Lower lobe of right lung (tissue), 2 donors: ENCODE data around the gene SAFB2. TPM values are rescaled to one million over a fixed set of nuclear protein-coding genes. Genes with fewer than 3 reads are reported as not detected.

Source experiments
- ATAC-seq, 2 donors: fragments of 200-7000 bp; cut with Tn5 transposase; one replicate each; pipeline ENCODE4 v1.9.1; 2020 to 2022; ENCODE audit warnings: mild to moderate bottlenecking in 2 of 2, moderate library complexity in 2 of 2
- DNase-seq: peaks from one replicate; pipeline ENCODE4 v3.0.0-alpha.2; 2020
- H3K27ac ChIP-seq: fragments of 200-600 bp; one replicate; pipeline ENCODE4 v1.8.0; 2022
- H3K27me3 ChIP-seq: fragments of 200-600 bp; one replicate; pipeline ENCODE4 v1.8.0; 2022; ENCODE audit warnings: low read depth
- H3K36me3 ChIP-seq: fragments of 200-600 bp; one replicate; pipeline ENCODE4 v1.8.0; 2022; ENCODE audit warnings: mild to moderate bottlenecking
- H3K4me1 ChIP-seq: fragments of 200-600 bp; one replicate; pipeline ENCODE4 v1.8.0; 2022
- H3K4me3 ChIP-seq: fragments of 200-600 bp; one replicate; pipeline ENCODE4 v1.8.0; 2022; ENCODE audit warnings: mild to moderate bottlenecking
- H3K9me3 ChIP-seq: fragments of 200-600 bp; one replicate; pipeline ENCODE4 v1.8.0; 2022
- CTCF ChIP-seq: fragments of 200-600 bp; IDR thresholded peaks from one replicate; pipeline ENCODE4 v1.8.0; 2022; ENCODE audit warnings: antibody characterized with exemption, mild to moderate bottlenecking
- intact Hi-C: fragments of 100-400 bp; cut with DNase I; formaldehyde crosslinking; loops from one replicate; pipeline ENCODE4 v1.11.0; 2022
- long read RNA-seq: library from polyadenylated mRNA; unstranded; transcript quantifications from one replicate; pipeline ENCODE4 v2.0.0, GENCODE V29; 2021
- total RNA-seq: library from RNA; stranded (reverse); fragmentation: NEBNext Ultra II Directional; extraction: Animal tissue kit (Norgen Biotek cat#: 25700); gene quantifications from one replicate; pipeline ENCODE4 v1.2.1, GENCODE V29; 2021
- donor health status: DM: no; HTN: yes; CAD: no; lungs with severe emphysema.

SAFB2 gene
- 81.8 TPM for total RNA-seq
- long read RNA-seq, partial matches to known transcripts: 39 of 49 reads
- long read RNA-seq, other reads (novel, unspliced or antisense): 8 of 49 reads

DNA sequence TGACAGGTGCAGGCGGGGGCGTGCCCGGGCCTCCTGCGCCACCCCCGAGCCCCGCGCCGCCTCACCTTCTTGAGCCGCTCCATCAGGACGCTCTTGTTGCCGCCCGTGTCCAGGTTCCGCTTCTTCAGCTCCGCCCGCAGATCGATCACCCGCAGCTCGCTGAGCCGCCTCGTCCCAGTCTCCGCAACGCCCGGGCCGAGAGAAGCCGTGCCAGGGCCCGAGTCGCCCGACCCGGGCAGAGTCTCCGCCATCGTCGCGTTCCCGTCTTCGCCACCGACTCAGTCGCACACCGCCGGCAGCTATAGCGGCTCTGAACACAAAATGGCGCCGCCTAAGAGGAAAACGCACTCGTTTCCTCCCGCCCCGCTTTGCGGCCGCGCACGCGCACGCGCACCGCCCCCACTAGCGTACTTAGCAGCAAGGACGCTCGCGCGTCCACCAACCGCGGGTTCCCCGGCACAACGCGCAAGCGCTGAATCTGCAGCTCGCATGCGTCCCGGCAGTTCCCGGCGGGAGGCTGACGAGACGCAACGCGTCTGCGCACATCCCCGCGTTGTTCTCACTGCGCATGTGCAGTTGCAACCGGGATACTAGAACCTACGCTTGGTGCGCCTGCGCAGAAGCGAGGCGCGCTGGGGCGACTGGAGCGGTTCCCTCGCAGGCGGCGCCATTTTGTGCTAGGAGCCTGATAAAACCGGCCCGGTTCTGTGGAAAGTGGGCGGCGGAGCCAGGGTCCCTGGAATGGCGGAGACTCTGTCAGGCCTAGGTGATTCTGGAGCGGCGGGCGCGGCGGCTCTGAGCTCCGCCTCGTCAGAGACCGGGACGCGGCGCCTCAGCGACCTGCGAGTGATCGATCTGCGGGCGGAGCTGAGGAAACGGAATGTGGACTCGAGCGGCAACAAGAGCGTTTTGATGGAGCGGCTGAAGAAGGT is at the start of gene SAFB2, which contains the start of gene SAFB:
SAFB2 (minus strand) TSS at position 312 of the 932 bp plus-strand sequence; CDS start at position 251, 61 bp downstream.
SAFB (plus strand) TSS at position 619 of the 932 bp plus-strand sequence; CDS start at position 742, 123 bp downstream.
- peak within 1 kb of the TSS; percentile 98 for H3K27ac ChIP-seq
- peak within 1 kb of the TSS; percentile 99 for H3K4me3 ChIP-seq
- H3K9me3 ChIP-seq: no peaks in the 10 kb centered on the region
- intact Hi-C loops: no loop called here
- H3K4me1 ChIP-seq: peaks cover 74% of the 10 kb centered on the region
- no peaks in the 10 kb centered on the region for H3K27me3 ChIP-seq
- peak; percentile 100 for DNase-seq
- TF ChIP-seq CTCF: no peak
- H3K36me3 ChIP-seq: peaks cover 65% of the 10 kb centered on the region
- peak; percentile 97 to 98 for ATAC-seq

DNA sequence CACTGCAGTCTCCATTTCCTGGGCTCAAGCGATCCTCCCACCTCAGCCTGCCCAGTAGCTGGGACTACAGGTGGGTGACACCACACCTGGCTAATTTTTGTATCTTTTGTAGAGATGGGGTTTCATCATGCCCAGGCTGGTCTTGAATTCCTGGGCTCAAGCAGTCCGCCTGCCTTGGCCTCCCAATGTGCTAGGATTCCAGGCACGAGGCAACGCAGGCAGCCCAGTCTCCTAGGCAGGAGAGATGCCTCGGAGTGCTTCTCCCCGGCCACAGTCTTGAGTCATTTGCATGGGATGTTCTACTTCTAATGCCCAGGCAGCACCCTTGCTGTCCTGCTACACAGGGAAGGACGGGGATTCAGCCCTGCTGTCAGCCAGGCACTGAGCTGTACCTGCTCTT is 49.0 kb upstream of the SAFB2 start:
- ATAC-seq: no peak
- intact Hi-C loops: no loop called here
- no peak for TF ChIP-seq CTCF

DNA sequence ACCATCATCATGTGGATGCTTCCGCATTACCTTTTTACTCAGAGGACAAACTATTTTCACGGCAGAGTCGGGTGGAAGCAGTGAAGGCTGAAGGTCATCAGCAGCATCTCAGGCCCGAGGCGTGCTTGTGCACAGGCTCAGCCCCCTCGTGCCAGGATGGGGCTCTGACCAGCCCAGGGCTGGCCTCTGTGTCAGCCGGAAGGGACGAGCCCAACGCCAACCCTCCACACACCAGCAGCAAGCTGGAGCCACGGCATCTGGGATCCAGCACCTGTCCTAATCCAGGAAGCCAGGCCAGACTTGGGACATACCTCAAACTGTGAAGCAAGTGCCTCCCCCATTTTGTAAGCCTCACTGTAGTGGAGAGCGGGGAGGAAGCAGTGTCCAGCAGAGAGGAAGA is 46.6 kb upstream of the SAFB2 start:
- Histone ChIP-seq H3K27ac (no peak overlapping the region), H3K9me3 (no peaks in the 10 kb centered on the region), H3K4me3 (no peak overlapping the region), H3K27me3 (no peaks in the 10 kb centered on the region), H3K4me1 (no peaks in the 10 kb centered on the region), H3K36me3 (peaks cover 69% of the 10 kb centered on the region)
- ATAC-seq (no peak), DNase-seq (no peak)
- intact Hi-C loops: no loop called here
- TF ChIP-seq CTCF: no peak

More for the DNA sequence above, 49.0 kb upstream of the SAFB2 start:
- no peaks in the 10 kb centered on the region for H3K4me1 ChIP-seq
- no peak overlapping the region for H3K4me3 ChIP-seq
- no peak for DNase-seq
- no peaks in the 10 kb centered on the region for H3K9me3 ChIP-seq
- H3K27ac ChIP-seq: no peak overlapping the region
- H3K27me3 ChIP-seq: no peaks in the 10 kb centered on the region
- peaks cover 45% of the 10 kb centered on the region for H3K36me3 ChIP-seq

- DNase-seq: peak; percentile 47
- Histone ChIP-seq H3K27ac (no peak overlapping the region), H3K36me3 (peaks cover 83% of the 10 kb centered on the region), H3K4me1 (no peaks in the 10 kb centered on the region), H3K9me3 (no peaks in the 10 kb centered on the region), H3K27me3 (no peaks in the 10 kb centered on the region), H3K4me3 (no peak overlapping the region)
- intact Hi-C loops: no loop called here
- no peak for TF ChIP-seq CTCF
- peak; percentile 7 to 9 for ATAC-seq
Measured at GRCh38 chr19:5667751-5668271, 45.2 kb upstream of the SAFB2 start.

DNA sequence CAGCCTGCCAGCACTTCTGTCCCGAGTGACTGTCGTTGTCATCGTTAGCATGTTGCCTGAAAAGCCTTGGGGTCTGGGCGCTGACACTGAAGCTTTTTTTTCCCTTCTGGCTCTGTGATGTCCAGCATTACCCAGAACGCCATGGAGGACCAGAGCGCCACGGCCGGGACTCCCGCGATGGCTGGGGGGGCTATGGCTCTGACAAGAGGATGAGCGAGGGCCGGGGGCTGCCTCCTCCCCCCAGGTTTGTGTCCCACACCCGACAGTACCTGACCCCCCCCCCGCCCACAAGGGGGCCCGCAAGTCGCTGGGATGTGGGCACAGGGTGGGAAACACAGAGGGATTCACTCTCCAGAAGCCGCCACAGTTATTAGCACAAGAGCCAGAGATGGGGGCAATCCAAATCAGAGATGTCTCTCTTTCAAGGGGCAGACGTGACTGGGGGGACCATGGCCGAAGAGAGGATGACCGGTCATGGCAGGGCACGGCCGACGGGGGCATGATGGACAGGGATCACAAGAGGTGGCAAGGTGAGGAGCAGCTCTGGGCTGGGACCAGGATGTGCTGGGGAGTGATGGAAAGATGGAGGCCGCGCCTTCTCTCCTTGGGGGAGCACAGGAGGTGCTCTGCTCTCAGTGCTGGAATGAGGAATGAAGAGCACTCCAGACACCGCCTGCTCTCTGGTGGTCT is 44.5 kb upstream of the SAFB2 start:
- H3K36me3 ChIP-seq: peaks cover 91% of the 10 kb centered on the region
- no peak overlapping the region for H3K27ac ChIP-seq
- peak in 1 of 2 donors; percentile 18 for ATAC-seq
- H3K4me1 ChIP-seq: no peaks in the 10 kb centered on the region
- intact Hi-C loops: no loop called here
- H3K4me3 ChIP-seq: no peak overlapping the region
- TF ChIP-seq CTCF: no peak
- peak; percentile 42 for DNase-seq
- H3K9me3 ChIP-seq: no peaks in the 10 kb centered on the region
- H3K27me3 ChIP-seq: no peaks in the 10 kb centered on the region
